Naive thymus-derived CD8-positive, alpha-beta T cell (primary cell): ENCODE data around the gene LRRC28. TPM values are rescaled to one million over a fixed set of nuclear protein-coding genes. Genes with fewer than 3 reads are reported as not detected.

Source experiments
- ATAC-seq, 2 donors: fragments of 150-1000 bp; cut with Tn5 transposase in 1 of 2; sonication (Bioruptor Pico), chemical (Tn5 transposase) in 1 of 2; 1 replicate in 1 of 2; 2 replicates in 1 of 2; pipeline ENCODE4 v1.10.0; 2021; ENCODE audit warnings: mild to moderate bottlenecking in 2 of 2, moderate library complexity in 2 of 2
- POLR2A ChIA-PET: fragments of 350-600 bp; sonication (Branson Sonifier 250); formaldehyde crosslinking; loops from one replicate; lab custom pipeline; 2021; ENCODE audit warnings: antibody characterized with exemption; lab: Charles Lee
- DNase-seq, 10 donors: peaks; one replicate each; pipeline versions ENCODE4 v3.0.0 to v3.0.0-alpha.2; 2020 to 2022
- H3K27ac Mint-ChIP-seq, 10 donors: one replicate each; pipeline ENCODE4 v1.8.0; 2020 to 2022; ENCODE audit warnings: mild to moderate bottlenecking in 10 of 10, mixed read lengths in 10 of 10, moderate library complexity in 4 of 10, inconsistent platforms in 1 of 10
- H3K27me3 Mint-ChIP-seq, 5 donors: one replicate each; pipeline ENCODE4 v1.8.0; 2021 to 2022; ENCODE audit warnings: mixed read lengths in 5 of 5
- H3K36me3 Mint-ChIP-seq, 3 donors: one replicate each; pipeline ENCODE4 v1.8.0; 2020 to 2022; ENCODE audit warnings: mixed read lengths in 3 of 3, mild to moderate bottlenecking in 2 of 3, inconsistent platforms in 1 of 3
- H3K4me1 Mint-ChIP-seq, 4 donors: one replicate each; pipeline ENCODE4 v1.8.0; 2021 to 2022; ENCODE audit warnings: mixed read lengths in 4 of 4
- H3K4me3 Mint-ChIP-seq, 10 donors: one replicate each; pipeline ENCODE4 v1.8.0; 2020 to 2022; ENCODE audit warnings: mild to moderate bottlenecking in 10 of 10, mixed read lengths in 10 of 10, moderate library complexity in 6 of 10, inconsistent platforms in 1 of 10
- H3K9me3 Mint-ChIP-seq, 9 donors: one replicate each; pipeline ENCODE4 v1.8.0; 2020 to 2022; ENCODE audit warnings: mixed read lengths in 9 of 9, mild to moderate bottlenecking in 3 of 9, inconsistent platforms in 1 of 9, moderate library complexity in 1 of 9
- polyA plus RNA-seq, 3 donors: library from polyadenylated mRNA; unstranded; fragments of 300-500 nt; fragmentation: Illumina TruSeq; gene quantifications; one replicate each; pipeline ENCODE4 v1.2.3, GENCODE V29; 2021
- total RNA-seq, 8 experiments: library from RNA in 2 of 8; stranded (reverse) in 2 of 8; gene quantifications; one replicate each; pipeline ENCODE4 v1.2.3 and lab custom pipeline; 2021 to 2026

LRRC28 gene
- total and polyA plus RNA-seq, 5 experiments from 2014 or later: 14.9 to 21.4 (median 16.7) TPM

DNA sequence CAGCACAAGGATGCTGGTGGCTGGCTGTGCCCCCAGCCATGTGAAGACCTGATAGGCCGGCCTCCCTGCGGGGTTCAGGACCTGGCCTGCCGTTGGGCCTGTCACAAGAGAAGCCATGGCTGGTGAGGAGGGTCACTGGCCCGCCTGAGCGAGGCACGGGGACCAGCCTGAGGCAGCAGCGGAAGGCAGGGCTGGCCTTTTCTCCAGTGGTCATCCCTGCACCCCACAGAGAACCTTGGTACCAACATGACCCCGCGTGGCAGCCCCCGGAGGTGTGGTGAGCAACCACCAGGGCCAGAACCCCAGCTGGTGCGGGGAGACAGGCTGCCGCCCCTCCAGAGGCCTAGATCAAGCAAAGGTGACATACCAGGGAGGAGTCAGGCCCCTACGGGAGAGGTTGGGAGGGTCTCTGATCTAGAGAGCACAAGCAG is 180.4 kb downstream of the LRRC28 start:
- H3K9me3 Mint-ChIP-seq: no peaks in the 10 kb centered on the region
- H3K27ac Mint-ChIP-seq: peak overlapping the region in 9 of 10 donors; percentile 66 to 91 (median 83)
- ATAC-seq (no peak), DNase-seq (no peak)
- peaks cover 29 to 79% (median 76%) of the 10 kb centered on the region in 4 donors for H3K4me1 Mint-ChIP-seq
- no peaks in the 10 kb centered on the region for H3K36me3 Mint-ChIP-seq
- H3K27me3 Mint-ChIP-seq: no peaks in the 10 kb centered on the region
- POLR2A ChIA-PET: interaction anchor here (0.8 to 5.5 kb wide), 5 partner anchors 7 to 18 kb away, joined by 3 to 42 read pairs (median 33); no protein-coding TSS in a partner anchor
- H3K4me3 Mint-ChIP-seq: peak overlapping the region in 5 of 10 donors; percentile 51 to 75 (median 68)

DNA sequence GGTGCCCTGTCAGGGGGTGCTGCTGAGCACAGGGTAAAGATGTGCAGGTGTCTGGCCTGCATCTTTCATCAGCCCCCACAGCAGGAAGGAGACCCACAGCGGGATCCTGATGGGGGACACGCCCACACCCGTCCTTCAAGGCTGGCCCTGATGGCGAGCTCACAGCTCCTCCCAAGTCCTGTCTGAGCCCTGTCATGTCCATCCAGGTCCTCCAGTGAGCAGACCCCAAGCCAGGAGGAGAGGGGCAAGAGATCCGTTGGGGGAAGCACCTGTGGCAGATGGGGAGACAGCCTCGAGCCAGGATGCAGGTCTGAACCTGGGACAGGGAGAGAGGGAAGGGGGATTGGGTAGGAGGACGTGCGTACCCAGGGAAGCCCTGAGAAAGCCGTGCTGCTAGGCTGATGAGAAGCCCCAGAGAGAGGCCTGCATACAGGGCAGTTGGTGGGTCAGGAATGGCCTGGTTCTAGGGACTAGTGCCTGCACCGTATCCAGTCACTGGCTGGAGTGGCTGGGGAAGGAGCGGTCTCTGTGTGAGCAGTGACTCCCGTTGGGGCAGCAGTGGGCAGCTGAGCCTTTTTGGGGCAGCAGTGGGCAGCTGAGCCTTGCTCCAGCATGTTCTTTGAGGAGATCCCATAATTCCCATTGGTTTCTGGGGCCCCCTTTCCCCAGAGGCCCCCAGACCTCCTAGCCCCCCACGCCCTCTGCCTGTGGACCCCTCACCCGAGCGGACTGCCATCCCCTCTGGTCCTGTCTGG is 181.2 kb downstream of the LRRC28 start:
- ATAC-seq (peak in 1 of 2 donors; percentile 39), DNase-seq (peak in 1 of 10 donors; percentile 58)
- H3K27ac Mint-ChIP-seq: peak overlapping the region; percentile 66 to 91 (median 82)
- H3K4me3 Mint-ChIP-seq: peak overlapping the region in 8 of 10 donors; percentile 18 to 75 (median 68)
- POLR2A ChIA-PET: interaction anchor here (0.5 to 5.5 kb wide), 10 partner anchors 8 to 301 kb away, joined by 3 to 42 read pairs (median 5); partner anchors contain the start of genes LYSMD4 and MEF2A
- H3K36me3 Mint-ChIP-seq: no peaks in the 10 kb centered on the region
- peaks cover 27 to 79% (median 76%) of the 10 kb centered on the region in 4 donors for H3K4me1 Mint-ChIP-seq
- no peaks in the 10 kb centered on the region for H3K27me3 Mint-ChIP-seq
- no peaks in the 10 kb centered on the region for H3K9me3 Mint-ChIP-seq

DNA sequence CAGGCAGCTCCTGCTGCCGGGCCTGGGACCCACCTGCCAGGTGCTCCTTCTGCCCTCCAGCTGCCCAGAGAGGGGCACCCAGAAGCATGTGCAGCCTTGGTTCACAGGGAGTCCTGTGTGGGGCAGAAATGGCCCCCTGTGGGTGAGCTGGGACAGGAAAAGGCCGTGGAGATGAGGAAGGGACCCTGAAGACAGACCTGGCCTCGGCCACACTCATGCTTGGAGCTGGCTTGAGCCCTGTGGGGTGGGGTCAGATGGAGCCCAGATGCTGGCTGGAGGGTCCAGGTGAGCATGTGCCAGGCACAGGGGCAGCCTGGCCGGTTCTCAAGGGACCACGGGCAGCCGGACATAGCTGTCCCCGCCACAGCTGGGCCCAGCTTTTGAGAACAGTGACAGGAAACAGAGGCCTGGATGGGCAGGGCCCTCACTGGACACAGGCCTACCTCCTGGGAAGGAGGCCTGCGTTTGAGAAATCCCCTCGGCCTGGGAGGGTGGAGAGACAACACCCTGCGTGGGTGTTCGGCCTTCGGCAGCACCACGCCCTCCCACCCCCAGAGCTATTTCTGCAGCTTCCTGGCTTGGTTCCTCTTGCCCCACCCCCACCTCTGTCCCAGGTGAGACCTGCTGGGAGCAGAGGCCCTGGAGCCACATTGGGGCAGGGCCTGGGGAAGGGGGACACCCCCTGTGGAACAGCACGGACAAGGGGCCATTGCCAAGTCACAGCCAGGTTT is 181.9 kb downstream of the LRRC28 start:
- Mint-ChIP-seq H3K27ac (peak overlapping the region; percentile 8 to 94 (median 80)), H3K9me3 (no peaks in the 10 kb centered on the region), H3K4me3 (peak overlapping the region in 7 of 10 donors; percentile 3 to 70 (median 66)), H3K36me3 (no peaks in the 10 kb centered on the region), H3K27me3 (no peaks in the 10 kb centered on the region), H3K4me1 (peaks cover 24 to 84% (median 79%) of the 10 kb centered on the region in 4 donors)
- peak in 2 of 10 donors; percentile 30 to 55 for DNase-seq
- POLR2A ChIA-PET: interaction anchor here (0.5 to 5.5 kb wide), 14 partner anchors 9 to 300 kb away, joined by 3 to 42 read pairs (median 4); partner anchors contain the start of genes LYSMD4 and MEF2A
- ATAC-seq: peak; percentile 35 to 49

DNA sequence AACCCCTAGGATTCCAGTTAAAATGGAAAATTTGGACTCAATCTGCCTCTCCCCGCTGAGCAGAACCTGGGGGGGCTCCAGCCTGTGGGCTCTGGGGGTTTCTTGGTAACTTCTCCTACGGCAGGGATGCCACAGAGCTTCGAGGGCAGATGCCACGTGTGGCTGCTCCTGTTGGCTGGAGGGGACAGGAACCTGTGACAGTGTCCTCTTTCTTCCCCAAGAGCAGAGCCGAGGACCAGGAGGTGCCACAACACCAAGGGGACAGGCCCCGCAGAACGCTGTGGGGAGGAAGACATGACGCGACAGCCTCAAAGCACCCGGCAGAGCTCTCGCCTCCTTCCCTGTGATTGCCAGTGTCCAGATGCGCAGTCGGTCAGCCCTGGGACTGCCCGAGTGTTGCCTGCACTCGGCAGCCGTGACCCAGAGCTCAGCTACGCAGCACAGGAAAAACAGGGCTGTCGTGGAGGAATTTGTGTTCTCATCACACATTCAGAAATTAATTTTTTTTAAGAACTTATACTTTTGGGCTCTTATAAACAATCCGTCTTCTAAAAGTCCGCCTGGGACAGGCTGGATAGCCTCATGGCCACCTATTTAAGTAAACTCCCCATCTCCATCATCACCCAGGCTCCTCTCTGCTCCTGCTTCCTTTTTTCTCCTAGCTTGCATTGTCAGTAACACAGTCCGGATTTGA is 182.6 kb downstream of the LRRC28 start:
- no peaks in the 10 kb centered on the region for H3K36me3 Mint-ChIP-seq

DNA sequence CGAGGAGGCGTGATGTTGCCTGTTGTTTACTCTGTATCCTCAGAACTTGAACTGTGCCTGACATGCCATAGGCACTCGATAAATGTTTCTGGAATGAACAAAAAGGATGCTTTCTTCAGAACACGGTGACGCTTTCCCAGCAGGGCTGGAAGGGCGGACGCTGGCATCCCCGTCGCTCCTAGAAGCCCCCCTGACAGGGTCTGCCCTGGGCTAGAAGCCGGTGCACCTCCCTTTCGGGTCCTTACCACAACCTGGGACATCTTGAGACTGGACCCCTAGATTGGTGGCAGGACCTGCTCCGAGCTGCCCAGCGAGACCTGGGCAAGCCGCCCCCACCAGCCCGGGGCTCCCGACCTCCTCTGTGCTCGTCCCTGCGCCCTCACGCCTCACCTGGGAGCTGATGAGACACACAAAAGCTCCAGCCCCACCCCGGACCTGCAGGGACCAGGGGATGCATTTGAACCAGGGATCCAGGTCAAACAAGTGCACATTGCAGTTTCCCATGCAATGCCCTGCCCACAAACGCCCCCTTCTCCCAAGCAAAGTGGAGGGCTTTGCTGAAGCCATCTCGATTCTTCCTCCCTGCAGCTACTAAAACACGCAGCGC is 183.3 kb downstream of the LRRC28 start:
- Mint-ChIP-seq H3K4me3 (peak overlapping the region; percentile 22 to 70 (median 56)), H3K27ac (peak overlapping the region; percentile 63 to 96 (median 81)), H3K4me1 (peaks cover 26 to 94% (median 88%) of the 10 kb centered on the region in 4 donors), H3K9me3 (no peaks in the 10 kb centered on the region), H3K27me3 (no peaks in the 10 kb centered on the region), H3K36me3 (no peaks in the 10 kb centered on the region)
- POLR2A ChIA-PET: interaction anchor here (0.6 to 5.5 kb wide), 10 partner anchors 8 to 299 kb away, joined by 3 to 42 read pairs (median 6); partner anchors contain the start of genes LYSMD4 and MEF2A
- DNase-seq (no peak), ATAC-seq (no peak)

More for the DNA sequence above, 182.6 kb downstream of the LRRC28 start:
- no peaks in the 10 kb centered on the region for H3K9me3 Mint-ChIP-seq
- POLR2A ChIA-PET: interaction anchor here (0.8 to 5.5 kb wide), 12 partner anchors 9 to 300 kb away, joined by 3 to 42 read pairs (median 5); partner anchors contain the start of genes LYSMD4 and MEF2A
- no peak for ATAC-seq
- H3K27me3 Mint-ChIP-seq: no peaks in the 10 kb centered on the region
- peaks cover 26 to 90% (median 84%) of the 10 kb centered on the region in 4 donors for H3K4me1 Mint-ChIP-seq
- DNase-seq: no peak
- peak overlapping the region; percentile 43 to 94 (median 84) for H3K27ac Mint-ChIP-seq
- peak overlapping the region in 9 of 10 donors; percentile 16 to 70 (median 66) for H3K4me3 Mint-ChIP-seq

DNA sequence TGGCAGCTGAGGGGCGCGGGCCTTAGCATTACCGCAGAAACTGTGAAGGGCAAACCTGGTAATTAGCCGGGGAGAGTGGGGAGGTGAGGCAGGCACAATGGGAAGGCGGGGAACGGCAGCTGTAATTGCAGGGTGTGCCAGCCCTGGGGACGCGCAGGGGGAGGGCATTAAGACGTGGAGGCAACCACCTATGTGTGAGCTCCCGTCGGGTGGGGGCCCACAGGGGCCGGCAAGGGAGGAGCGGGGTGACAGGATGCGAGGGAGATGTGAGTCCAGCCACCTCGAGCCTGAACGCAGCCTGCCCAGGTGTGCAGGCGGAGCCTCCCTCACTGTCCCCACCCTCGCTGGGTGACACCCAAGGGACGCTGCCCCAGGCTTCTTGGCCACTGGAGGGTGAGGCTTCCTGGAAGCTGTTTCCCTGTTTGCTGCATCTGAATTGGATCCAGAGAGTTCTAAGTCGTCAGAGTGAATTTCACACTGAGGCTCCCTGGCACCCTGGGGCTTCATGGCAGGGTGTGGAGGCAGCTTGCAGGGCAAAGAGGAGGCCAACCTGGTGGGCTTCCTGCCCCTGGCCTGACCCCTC is 183.9 kb downstream of the LRRC28 start:
- peak in 1 of 2 donors; percentile 37 for ATAC-seq
- H3K9me3 Mint-ChIP-seq: no peaks in the 10 kb centered on the region
- no peak for DNase-seq
- peak overlapping the region in 9 of 10 donors; percentile 7 to 70 (median 56) for H3K4me3 Mint-ChIP-seq
- H3K36me3 Mint-ChIP-seq: no peaks in the 10 kb centered on the region
- no peaks in the 10 kb centered on the region for H3K27me3 Mint-ChIP-seq
- POLR2A ChIA-PET: interaction anchor here (0.5 to 5.5 kb wide), 9 partner anchors 8 to 798 kb away, joined by 3 to 42 read pairs (median 4); partner anchors contain the start of gene LYSMD4
- peak overlapping the region in 9 of 10 donors; percentile 41 to 96 (median 79) for H3K27ac Mint-ChIP-seq
- H3K4me1 Mint-ChIP-seq: peaks cover 26 to 93% (median 90%) of the 10 kb centered on the region in 4 donors

DNA sequence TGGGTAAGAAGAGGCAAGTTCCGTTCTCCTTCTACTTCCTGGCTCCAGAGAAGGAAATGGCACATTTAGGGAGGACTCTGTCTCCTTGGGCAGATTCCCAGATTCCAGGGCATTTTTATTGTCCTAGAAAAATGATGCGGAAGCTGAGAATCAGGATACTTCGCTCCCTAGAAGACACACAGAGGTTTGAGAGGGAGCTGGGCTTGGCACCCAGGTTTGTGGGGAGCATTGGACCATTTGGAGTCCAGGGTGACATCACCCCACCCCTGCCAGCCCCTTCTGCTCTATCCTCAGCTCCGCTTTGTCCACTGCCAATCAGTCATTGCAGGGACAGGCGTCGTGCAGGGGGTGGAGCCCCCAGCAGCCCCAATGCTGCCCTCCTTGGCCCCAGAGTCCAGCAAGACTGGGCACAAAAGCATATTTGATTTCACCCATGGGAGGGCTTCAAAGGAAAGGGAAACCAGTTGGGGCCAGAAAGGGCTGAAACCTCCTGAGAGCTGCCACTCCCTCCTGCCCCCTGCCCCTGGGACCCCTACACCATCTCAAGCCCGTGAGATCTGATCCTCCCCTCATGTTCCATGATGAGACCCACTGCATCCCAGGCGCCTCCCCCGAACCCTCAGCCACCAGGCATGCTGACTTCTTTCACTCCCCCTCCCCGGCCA is 184.7 kb downstream of the LRRC28 start:
- peak overlapping the region in 5 of 10 donors; percentile 2 to 74 (median 31) for H3K4me3 Mint-ChIP-seq
- peak overlapping the region; percentile 59 to 96 (median 76) for H3K27ac Mint-ChIP-seq
- H3K27me3 Mint-ChIP-seq: no peaks in the 10 kb centered on the region
- POLR2A ChIA-PET: interaction anchor here (0.5 to 5.5 kb wide), 5 partner anchors 7 to 799 kb away, joined by 3 to 42 read pairs (median 33); no protein-coding TSS in a partner anchor
- ATAC-seq: no peak
- no peaks in the 10 kb centered on the region for H3K9me3 Mint-ChIP-seq
- DNase-seq: no peak
- H3K4me1 Mint-ChIP-seq: peaks cover 28 to 96% (median 93%) of the 10 kb centered on the region in 4 donors
- H3K36me3 Mint-ChIP-seq: no peaks in the 10 kb centered on the region

DNA sequence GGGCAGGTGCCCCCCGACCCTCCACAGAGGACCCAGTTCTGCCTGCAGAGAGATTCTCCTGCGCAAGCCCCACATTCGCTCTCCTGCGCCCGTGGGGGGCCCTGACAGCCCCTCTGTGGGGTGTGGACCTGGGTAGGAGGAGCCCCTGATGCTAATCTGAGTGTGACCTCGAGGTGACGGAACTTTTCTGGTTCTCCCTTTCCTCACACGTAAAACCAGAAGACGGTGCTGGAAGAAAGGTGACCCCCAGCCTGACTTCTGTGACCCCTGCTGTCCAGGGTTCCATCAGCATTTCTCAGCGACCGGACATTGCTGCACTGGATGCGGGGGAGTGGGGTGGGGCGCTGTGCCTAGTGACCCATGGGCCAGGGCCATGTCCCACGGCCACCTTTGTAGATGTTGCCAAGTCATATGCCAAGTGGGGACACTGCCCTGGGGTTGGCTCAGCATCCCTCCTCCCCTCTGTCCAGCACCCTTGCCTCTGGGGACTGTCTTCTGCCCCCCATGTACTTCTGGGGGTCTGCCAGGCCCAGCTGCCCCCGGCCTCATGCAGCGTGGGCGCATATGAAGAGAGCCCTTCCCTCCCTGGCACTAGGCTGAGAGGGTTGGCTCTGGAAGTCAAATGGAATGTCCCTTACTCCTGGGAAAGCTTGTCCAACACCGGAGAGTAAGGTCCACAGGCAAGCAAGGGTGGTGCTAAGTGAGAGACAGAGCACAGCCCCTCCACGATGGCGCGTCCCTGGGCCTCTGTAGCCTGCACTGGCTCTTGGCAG is 185.4 kb downstream of the LRRC28 start:
- H3K4me3 Mint-ChIP-seq: peak overlapping the region in 5 of 10 donors; percentile 23 to 74 (median 55)
- POLR2A ChIA-PET: interaction anchor here (0.6 to 5.5 kb wide), 5 partner anchors 11 to 129 kb away, joined by 3 to 35 read pairs (median 5); partner anchors contain the start of gene MEF2A
- DNase-seq: no peak
- no peak for ATAC-seq
- peak overlapping the region; percentile 63 to 96 (median 84) for H3K27ac Mint-ChIP-seq
- no peaks in the 10 kb centered on the region for H3K36me3 Mint-ChIP-seq
- H3K4me1 Mint-ChIP-seq: peaks cover 30 to 96% (median 92%) of the 10 kb centered on the region in 4 donors
- no peaks in the 10 kb centered on the region for H3K27me3 Mint-ChIP-seq
- H3K9me3 Mint-ChIP-seq: no peaks in the 10 kb centered on the region

DNA sequence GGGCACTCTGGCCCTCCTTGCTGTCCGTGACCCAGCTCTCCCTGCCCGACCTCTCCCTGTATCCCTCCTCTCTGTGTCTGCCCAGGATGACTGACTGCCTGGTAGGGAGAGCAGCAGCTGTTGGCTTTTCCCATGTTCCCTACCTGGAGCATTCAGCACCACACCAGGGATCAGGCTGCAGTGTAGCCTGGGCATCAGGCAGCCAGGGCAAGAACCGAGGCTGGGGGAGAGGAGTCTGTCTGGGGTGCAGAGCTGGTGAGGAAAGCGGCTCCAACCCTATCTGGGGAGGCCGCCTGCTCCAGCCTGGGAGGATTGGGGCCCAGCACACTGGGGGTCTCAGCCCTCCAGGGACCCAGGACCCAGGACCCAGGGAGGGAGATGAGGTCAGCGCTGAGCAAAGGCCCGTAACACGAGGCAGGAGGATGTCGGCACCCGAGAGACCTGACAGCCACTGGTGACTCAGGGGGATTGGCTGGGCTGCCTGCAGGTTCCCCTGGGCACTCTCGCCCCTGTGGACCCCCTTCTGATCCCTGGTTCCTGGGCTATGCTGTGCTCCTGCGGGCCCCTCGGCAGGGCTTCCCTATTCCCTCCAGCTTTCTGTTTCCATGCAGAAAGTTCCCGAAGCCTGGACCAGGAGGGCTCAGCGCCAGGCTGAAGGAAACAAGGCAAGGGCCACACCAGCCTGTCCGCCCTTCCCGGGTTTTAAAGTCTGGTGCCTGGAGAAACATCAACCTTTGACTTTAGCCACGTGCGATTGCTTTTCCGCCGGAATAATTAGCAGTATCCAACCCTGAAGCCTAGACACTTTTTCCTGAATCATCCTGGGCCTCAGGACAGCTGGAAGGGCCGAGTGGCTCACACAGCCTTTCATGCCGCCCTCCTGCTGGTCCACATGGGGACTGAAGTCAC is 186.3 kb downstream of the LRRC28 start:
- no peaks in the 10 kb centered on the region for H3K27me3 Mint-ChIP-seq
- H3K4me1 Mint-ChIP-seq: peaks cover 29 to 96% (median 92%) of the 10 kb centered on the region in 4 donors
- H3K4me3 Mint-ChIP-seq: peak overlapping the region; percentile 28 to 80 (median 60)
- H3K36me3 Mint-ChIP-seq: no peaks in the 10 kb centered on the region
- ATAC-seq: no peak
- H3K9me3 Mint-ChIP-seq: no peaks in the 10 kb centered on the region
- POLR2A ChIA-PET: interaction anchor here (0.6 to 4.2 kb wide), 5 partner anchors 12 to 128 kb away, joined by 3 to 35 read pairs (median 5); partner anchors contain the start of gene MEF2A
- peak overlapping the region; percentile 63 to 100 (median 92) for H3K27ac Mint-ChIP-seq
- no peak for DNase-seq
